Smooth muscle cell (in vitro differentiated cells): ENCODE measurements around the gene MYL5. TPM values are rescaled to one million over a fixed set of nuclear protein-coding genes. Genes with fewer than 3 reads are reported as not detected.
"Not testable (repeated sequence)": the region's sequence is repeated elsewhere in the genome, so short reads cannot be mapped to it uniquely, and the experiment has no call there.

Experiments used
- DNase-seq: peaks from one replicate; lab custom pipeline; 2025; ENCODE audit not compliant: unreplicated experiment; lab: John Stamatoyannopoulos, UW
- H2AFZ ChIP-seq: fragments of 200-600 bp; sonication (generic); 2 replicates; pipeline ENCODE4 v1.6.0; 2016; ENCODE audit warnings: antibody characterized with exemption, low read depth, mild to moderate bottlenecking
- H3F3A ChIP-seq: fragments of 200-600 bp; sonication (generic); 2 replicates; pipeline ENCODE4 v1.6.0; 2017; ENCODE audit warnings: antibody characterized with exemption, low read depth
- H3K27ac ChIP-seq: fragments of 200-600 bp; sonication (generic); 2 replicates; pipeline ENCODE4 v1.5.1; 2016; ENCODE audit warnings: low read depth, mild to moderate bottlenecking
- H3K27me3 ChIP-seq: fragments of 200-600 bp; sonication (generic); 2 replicates; pipeline ENCODE4 v1.6.1; 2016; ENCODE audit warnings: low read depth, mild to moderate bottlenecking
- H3K36me3 ChIP-seq: fragments of 200-600 bp; sonication (generic); 2 replicates; pipeline ENCODE4 v1.5.1; 2016; ENCODE audit warnings: low read depth
- H3K4me1 ChIP-seq: fragments of 200-600 bp; sonication (generic); 2 replicates; pipeline ENCODE4 v1.5.1; 2016; ENCODE audit warnings: low read depth
- H3K4me2 ChIP-seq: fragments of 200-600 bp; sonication (generic); 2 replicates; pipeline ENCODE4 v1.6.0; 2016; ENCODE audit warnings: mild to moderate bottlenecking
- H3K4me3 ChIP-seq: fragments of 200-600 bp; sonication (generic); 2 replicates; pipeline ENCODE4 v1.5.1; 2016; ENCODE audit warnings: mild to moderate bottlenecking
- H3K79me2 ChIP-seq: fragments of 200-600 bp; sonication (generic); 2 replicates; pipeline ENCODE4 v1.6.0; 2016; ENCODE audit warnings: low read depth, mild to moderate bottlenecking
- H3K9ac ChIP-seq: fragments of 200-600 bp; sonication (generic); 2 replicates; pipeline ENCODE4 v1.6.0; 2016; ENCODE audit warnings: low read depth
- H3K9me3 ChIP-seq: fragments of 200-600 bp; sonication (generic); replicated peaks from 2 replicates; pipeline ENCODE4 v1.5.1; 2016; ENCODE audit warnings: low read depth
- H4K20me1 ChIP-seq: fragments of 200-600 bp; sonication (generic); 2 replicates; pipeline ENCODE4 v1.6.0; 2016; ENCODE audit warnings: low read depth
- WGBS: methylation state at CpG from one replicate; pipeline ENCODE4 v1.1.7; 2016; ENCODE audit warnings: low lambda C conversion rate; 5-methylcytosine and 5-hydroxymethylcytosine counted together
- polyA plus RNA-seq: library from polyadenylated mRNA; unstranded; fragments of >200 nt; fragmentation: Nextera tagmentation; extraction: Ambion mirVana; gene quantifications from 2 replicates; pipeline ENCODE4 v1.2.1, GENCODE V29; 2016
- total RNA-seq: library from RNA; depleted of rRNA; stranded (reverse); fragments of >200 nt; gene quantifications from 2 replicates; pipeline ENCODE4 v1.2.3, GENCODE V29; 2014
- TF ChIP-seq, protein P1 (sequence below): fragments of 200-600 bp; sonication (generic); IDR thresholded peaks from 2 replicates; pipeline ENCODE4 v1.5.1; 2017; ENCODE audit warnings: borderline replicate concordance, mild to moderate bottlenecking, antibody characterized with exemption; ENCODE audit not compliant: insufficient read depth, poor library complexity, severe bottlenecking

Gene MYL5
- total and polyA plus RNA-seq, 2 experiments from 2014 or later: 6.7 to 6.8 TPM

GRCh38 chr4:689723-690122 is 15.4 kb downstream of the MYL5 start:
- Histone ChIP-seq H2AFZ (peak overlapping the region; percentile 85), H3K4me3 (peak overlapping the region; percentile 57), H3K4me2 (peak overlapping the region; percentile 91), H3K9ac (peak overlapping the region; percentile 57), H3K4me1 (peaks cover 10% of the 10 kb centered on the region), H3F3A (peaks cover 12% of the 10 kb centered on the region), H4K20me1 (no peaks in the 10 kb centered on the region), H3K9me3 (no peaks in the 10 kb centered on the region), H3K36me3 (no peaks in the 10 kb centered on the region), H3K79me2 (peaks cover 8% of the 10 kb centered on the region), H3K27me3 (no peaks in the 10 kb centered on the region), H3K27ac (peak overlapping the region; percentile 97)
- WGBS: 73% methylated on average over 8 of the region's 8 CpGs
- TF ChIP-seq, protein P1, sequence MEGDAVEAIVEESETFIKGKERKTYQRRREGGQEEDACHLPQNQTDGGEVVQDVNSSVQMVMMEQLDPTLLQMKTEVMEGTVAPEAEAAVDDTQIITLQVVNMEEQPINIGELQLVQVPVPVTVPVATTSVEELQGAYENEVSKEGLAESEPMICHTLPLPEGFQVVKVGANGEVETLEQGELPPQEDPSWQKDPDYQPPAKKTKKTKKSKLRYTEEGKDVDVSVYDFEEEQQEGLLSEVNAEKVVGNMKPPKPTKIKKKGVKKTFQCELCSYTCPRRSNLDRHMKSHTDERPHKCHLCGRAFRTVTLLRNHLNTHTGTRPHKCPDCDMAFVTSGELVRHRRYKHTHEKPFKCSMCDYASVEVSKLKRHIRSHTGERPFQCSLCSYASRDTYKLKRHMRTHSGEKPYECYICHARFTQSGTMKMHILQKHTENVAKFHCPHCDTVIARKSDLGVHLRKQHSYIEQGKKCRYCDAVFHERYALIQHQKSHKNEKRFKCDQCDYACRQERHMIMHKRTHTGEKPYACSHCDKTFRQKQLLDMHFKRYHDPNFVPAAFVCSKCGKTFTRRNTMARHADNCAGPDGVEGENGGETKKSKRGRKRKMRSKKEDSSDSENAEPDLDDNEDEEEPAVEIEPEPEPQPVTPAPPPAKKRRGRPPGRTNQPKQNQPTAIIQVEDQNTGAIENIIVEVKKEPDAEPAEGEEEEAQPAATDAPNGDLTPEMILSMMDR: no peak
- DNase-seq: no peak

DNA sequence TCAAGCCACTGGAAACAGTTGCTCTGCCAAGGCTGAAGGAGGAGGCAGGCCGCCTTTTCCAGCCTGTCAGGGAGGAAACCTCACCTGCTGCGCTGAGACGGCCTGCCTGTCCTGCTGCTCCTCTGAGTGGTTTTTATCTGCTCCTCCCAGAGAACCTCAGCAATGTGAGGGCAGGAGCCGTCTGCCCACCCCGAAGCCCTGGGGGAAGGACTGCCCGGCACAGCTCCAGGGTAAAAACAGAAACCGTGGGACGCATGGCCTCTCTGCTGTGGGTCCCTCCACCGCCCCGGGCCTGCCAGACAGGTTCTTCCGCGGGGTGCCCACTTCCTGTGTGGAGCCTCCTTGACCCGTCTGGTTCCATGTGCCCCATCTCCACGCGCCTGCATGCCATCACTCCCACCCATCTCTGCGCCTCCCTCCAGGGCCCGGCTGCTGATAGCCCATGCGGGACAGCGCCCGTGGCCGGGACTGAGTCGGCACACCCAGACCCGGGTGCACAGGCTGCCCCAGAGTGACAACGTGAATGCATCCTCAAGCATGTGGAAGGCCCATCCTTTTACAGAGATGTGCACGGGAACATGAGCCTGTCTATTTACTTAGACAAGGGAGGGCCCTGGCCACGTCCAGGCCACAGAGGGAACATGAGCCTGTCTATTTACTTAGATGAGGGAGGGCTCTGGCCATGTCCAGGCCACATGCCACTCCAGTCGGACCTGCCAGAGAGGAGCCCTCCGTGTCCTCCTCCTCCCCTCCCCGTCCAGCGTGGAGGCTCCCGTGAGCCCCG is 18.6 kb downstream of the MYL5 start:
- H3K9me3 ChIP-seq: no peaks in the 10 kb centered on the region
- H3K36me3 ChIP-seq: no peaks in the 10 kb centered on the region
- no peak overlapping the region for H3K9ac ChIP-seq
- WGBS: 66% methylated on average over 32 of the region's 32 CpGs
- TF ChIP-seq, protein P1: no peak
- peaks cover 6% of the 10 kb centered on the region for H3F3A ChIP-seq
- H3K4me3 ChIP-seq: no peak overlapping the region
- peaks cover 10% of the 10 kb centered on the region for H3K4me1 ChIP-seq
- H3K27me3 ChIP-seq: no peaks in the 10 kb centered on the region
- H3K79me2 ChIP-seq: no peaks in the 10 kb centered on the region
- no peak for DNase-seq
- no peaks in the 10 kb centered on the region for H4K20me1 ChIP-seq
- H3K4me2 ChIP-seq: no peak overlapping the region
- no peak overlapping the region for H3K27ac ChIP-seq
- no peak overlapping the region for H2AFZ ChIP-seq

DNA sequence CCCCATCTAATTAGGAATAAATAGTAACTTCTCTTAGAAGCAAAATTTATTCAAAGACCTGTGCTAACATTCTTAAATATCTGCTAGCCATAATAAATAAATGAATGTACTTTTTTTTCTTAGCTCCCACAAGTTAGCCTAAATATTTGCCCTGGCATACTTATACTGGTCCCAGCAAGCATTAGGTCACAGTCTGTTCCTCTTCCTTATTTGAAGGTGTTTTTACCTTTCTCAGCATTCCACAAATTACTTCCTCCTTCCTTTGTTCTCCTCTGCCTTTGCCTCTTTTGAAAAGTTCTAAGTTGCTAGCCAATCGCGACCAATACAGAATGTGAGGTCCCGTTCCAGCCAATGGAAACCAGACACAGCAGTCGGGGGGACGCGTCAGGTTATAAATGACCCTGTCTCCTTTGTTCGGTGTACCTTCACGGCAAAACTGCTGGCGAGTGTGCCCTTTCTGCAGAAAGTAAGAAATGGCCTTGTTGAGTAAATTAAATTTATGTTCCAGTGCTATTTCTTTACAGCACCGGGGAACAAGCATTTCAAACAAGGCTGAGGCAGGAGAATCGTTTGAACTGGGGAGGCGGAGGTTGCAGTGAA is 20.1 kb downstream of the MYL5 start:
- not testable (repeated sequence) for H3K79me2 ChIP-seq, H3K9me3 ChIP-seq, H3K4me3 ChIP-seq, H4K20me1 ChIP-seq, H3K4me1 ChIP-seq, H3K9ac ChIP-seq, H3K4me2 ChIP-seq, DNase-seq, H3K27ac ChIP-seq, H3F3A ChIP-seq, H3K27me3 ChIP-seq, H2AFZ ChIP-seq, H3K36me3 ChIP-seq
- WGBS: 80% methylated on average over 12 of the region's 12 CpGs

DNA sequence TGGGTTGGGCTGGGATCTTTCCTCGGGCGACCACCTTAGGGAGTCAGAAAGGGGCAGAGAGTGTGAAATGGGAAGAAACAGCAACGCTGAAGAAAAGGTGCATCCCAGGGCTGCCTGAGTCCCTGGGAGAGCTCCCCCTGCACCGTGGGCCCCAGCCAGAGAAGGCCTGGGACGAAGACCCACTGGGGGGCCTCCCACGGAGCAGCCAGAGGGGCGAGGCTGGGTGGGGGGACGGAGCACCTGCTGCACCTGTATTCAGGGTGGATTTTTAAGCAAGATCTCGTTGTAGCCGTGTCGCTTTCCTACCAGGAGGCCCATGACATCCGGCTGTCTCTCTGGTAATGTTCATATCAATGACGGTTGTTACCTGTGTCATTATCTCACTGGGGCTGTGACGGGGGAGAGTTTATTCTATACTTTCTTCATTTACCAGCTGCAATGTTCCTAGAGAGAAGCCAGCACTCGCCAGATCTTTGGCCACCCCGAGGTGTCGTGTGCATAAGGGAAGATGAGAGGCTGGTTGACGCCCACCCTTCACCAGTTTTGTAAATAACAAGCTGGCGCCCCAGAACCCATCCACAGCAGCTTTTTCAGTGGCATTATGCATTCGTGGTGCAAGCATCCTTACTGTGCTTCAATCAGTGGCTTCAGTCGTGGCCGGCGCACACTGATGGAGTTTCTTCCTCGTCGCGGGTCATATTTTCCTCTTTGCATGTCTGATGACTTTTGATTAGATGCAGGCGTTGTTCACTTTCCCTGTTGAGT is 25.7 kb downstream of the MYL5 start:
- no peak overlapping the region for H3K27ac ChIP-seq
- no peak for DNase-seq
- no peaks in the 10 kb centered on the region for H3K36me3 ChIP-seq
- H3K9me3 ChIP-seq: no peaks in the 10 kb centered on the region
- 92% methylated on average over 27 of the region's 27 CpGs for WGBS
- H2AFZ ChIP-seq: no peak overlapping the region
- H3K4me1 ChIP-seq: no peaks in the 10 kb centered on the region
- H3F3A ChIP-seq: no peaks in the 10 kb centered on the region
- TF ChIP-seq, protein P1: no peak
- H3K79me2 ChIP-seq: no peaks in the 10 kb centered on the region
- no peaks in the 10 kb centered on the region for H4K20me1 ChIP-seq
- H3K4me3 ChIP-seq: no peak overlapping the region
- no peak overlapping the region for H3K4me2 ChIP-seq
- no peaks in the 10 kb centered on the region for H3K27me3 ChIP-seq
- no peak overlapping the region for H3K9ac ChIP-seq
